Peyer's patch (tissue), 4 donors: ENCODE results near the gene ELOVL3. TPM values are rescaled to one million over a fixed set of nuclear protein-coding genes. Genes with fewer than 3 reads are reported as not detected.
A peak's percentile ranks its signal among the peaks of the same experiment; 100 is the strongest.

Source experiments
- DNase-seq, 3 donors: peaks; one replicate each; pipeline ENCODE4 v3.0.0-alpha.2; 2017 to 2019
- H3K27ac ChIP-seq, 4 donors: fragments of 200-600 bp; sonication (generic); one replicate each; pipeline ENCODE4 v1.5.1; 2016 to 2019
- H3K27me3 ChIP-seq, 2 donors: fragments of 200-600 bp; sonication (generic); one replicate each; pipeline ENCODE4 v1.5.1; 2019
- H3K36me3 ChIP-seq, 3 donors: fragments of 200-600 bp; sonication (generic); one replicate each; pipeline ENCODE4 v1.5.1; 2016 to 2019
- H3K4me1 ChIP-seq, 4 donors: fragments of 200-600 bp; sonication (generic); one replicate each; pipeline ENCODE4 v1.5.1; 2016 to 2019
- H3K4me3 ChIP-seq, 4 donors: fragments of 200-600 bp; sonication (generic); 1 replicate in 3 of 4; 2 replicates in 1 of 4; pipeline ENCODE4 v1.5.1; 2016 to 2019; ENCODE audit warnings: mild to moderate bottlenecking in 1 of 4
- H3K9me3 ChIP-seq, 4 donors: fragments of 200-600 bp; sonication (generic); one replicate each; pipeline ENCODE4 v1.5.1; 2016 to 2019; ENCODE audit warnings: mild to moderate bottlenecking in 1 of 4
- POLR2A ChIP-seq, 2 donors: fragments of 450-650 bp; IDR thresholded peaks; one replicate each; pipeline ENCODE4 v1.5.1; 2017; ENCODE audit warnings: antibody characterized with exemption in 2 of 2, mild to moderate bottlenecking in 2 of 2, moderate library complexity in 2 of 2
- total RNA-seq, 4 donors: library from RNA; depleted of rRNA; stranded (reverse); fragments of >200 nt; gene quantifications; one replicate each; pipeline ENCODE4 v1.1.0, GENCODE V29; 2016
- TF ChIP-seq, protein P1 (sequence below), 6 experiments: fragments of 450-650 bp in 4 of 6; fragments of 200-600 bp in 2 of 6; sonication (generic) in 1 of 6; IDR thresholded peaks; one replicate each; pipeline ENCODE4 v1.5.1; 2017 to 2019; ENCODE audit warnings: antibody characterized with exemption in 6 of 6, mild to moderate bottlenecking in 3 of 6, moderate library complexity in 1 of 6

ELOVL3 gene
- total RNA-seq, 4 donors from 2014 or later, result not detected

- Histone ChIP-seq H3K4me1 (peaks cover 0 to 33% (median 0%) of the 10 kb centered on the region in 4 donors), H3K27me3 (no peaks in the 10 kb centered on the region), H3K36me3 (peaks cover 0 to 68% (median 0%) of the 10 kb centered on the region in 3 donors), H3K4me3 (no peak overlapping the region), H3K27ac (no peak overlapping the region), H3K9me3 (no peaks in the 10 kb centered on the region)
- no peak for DNase-seq
- TF ChIP-seq POLR2A (IDR thresholded peaks at IDR 0.05), result no peak
- TF ChIP-seq, protein P1, sequence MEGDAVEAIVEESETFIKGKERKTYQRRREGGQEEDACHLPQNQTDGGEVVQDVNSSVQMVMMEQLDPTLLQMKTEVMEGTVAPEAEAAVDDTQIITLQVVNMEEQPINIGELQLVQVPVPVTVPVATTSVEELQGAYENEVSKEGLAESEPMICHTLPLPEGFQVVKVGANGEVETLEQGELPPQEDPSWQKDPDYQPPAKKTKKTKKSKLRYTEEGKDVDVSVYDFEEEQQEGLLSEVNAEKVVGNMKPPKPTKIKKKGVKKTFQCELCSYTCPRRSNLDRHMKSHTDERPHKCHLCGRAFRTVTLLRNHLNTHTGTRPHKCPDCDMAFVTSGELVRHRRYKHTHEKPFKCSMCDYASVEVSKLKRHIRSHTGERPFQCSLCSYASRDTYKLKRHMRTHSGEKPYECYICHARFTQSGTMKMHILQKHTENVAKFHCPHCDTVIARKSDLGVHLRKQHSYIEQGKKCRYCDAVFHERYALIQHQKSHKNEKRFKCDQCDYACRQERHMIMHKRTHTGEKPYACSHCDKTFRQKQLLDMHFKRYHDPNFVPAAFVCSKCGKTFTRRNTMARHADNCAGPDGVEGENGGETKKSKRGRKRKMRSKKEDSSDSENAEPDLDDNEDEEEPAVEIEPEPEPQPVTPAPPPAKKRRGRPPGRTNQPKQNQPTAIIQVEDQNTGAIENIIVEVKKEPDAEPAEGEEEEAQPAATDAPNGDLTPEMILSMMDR (IDR thresholded peaks at IDR 0.05), result no peak
Observed at GRCh38 chr10:102264371-102264770, 38.3 kb downstream of the ELOVL3 start.

DNA sequence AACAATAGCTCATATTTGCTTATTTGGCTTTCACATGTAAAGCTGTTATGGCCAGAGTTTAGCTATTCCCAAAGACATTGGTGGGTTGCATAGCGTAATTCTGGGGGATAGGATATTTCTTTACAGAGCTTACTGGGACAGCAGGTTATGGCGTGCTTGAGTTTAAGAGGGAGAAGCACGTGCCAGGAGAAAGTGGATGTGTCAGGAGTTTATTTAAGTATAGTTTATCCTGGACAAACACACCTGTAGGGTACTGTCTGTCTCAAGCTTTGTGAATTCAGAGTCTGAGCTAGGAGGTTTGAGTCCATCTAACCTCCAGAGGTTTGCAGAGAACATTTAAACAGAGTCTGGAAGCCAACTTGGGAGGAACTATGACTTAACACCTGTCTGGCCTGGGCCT lies 40.6 kb downstream of the ELOVL3 start:
- Histone ChIP-seq H3K9me3 (no peaks in the 10 kb centered on the region), H3K27ac (no peak overlapping the region)

DNA sequence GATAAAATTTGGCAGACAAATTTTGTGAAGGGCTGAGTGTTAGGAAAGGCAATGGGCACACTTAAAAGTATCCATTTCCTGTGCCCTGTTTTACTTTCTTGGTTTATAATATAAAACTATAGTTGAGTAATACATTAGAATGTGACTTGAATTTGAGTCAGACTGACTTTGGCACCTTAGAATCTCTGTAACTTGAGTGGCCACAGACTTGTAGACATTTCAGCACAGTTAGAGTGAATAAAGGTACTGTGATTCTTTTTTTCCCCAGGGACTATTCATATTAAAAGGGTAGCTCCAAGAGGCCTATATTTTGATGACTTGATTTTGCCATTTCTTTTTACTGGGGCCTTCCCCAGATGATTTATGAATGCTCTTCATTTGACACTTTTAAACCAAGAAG lies 41.6 kb downstream of the ELOVL3 start:
- Histone ChIP-seq H3K9me3 (no peaks in the 10 kb centered on the region), H3K27me3 (no peaks in the 10 kb centered on the region), H3K4me1 (peaks cover 0 to 25% (median 0%) of the 10 kb centered on the region in 4 donors), H3K27ac (no peak overlapping the region), H3K4me3 (no peak overlapping the region), H3K36me3 (peaks cover 0 to 35% (median 0%) of the 10 kb centered on the region in 3 donors)
- DNase-seq, result no peak
- TF ChIP-seq, protein P1 (IDR thresholded peaks at IDR 0.05), result no peak
- no peak for TF ChIP-seq POLR2A (IDR thresholded peaks at IDR 0.05)

More for the DNA sequence above, 40.6 kb downstream of the ELOVL3 start:
- no peak overlapping the region for H3K4me3 ChIP-seq
- peaks cover 0 to 45% (median 0%) of the 10 kb centered on the region in 3 donors for H3K36me3 ChIP-seq
- TF ChIP-seq POLR2A (IDR thresholded peaks at IDR 0.05), result no peak
- TF ChIP-seq, protein P1 (IDR thresholded peaks at IDR 0.05), result no peak
- no peaks in the 10 kb centered on the region for H3K27me3 ChIP-seq
- DNase-seq, result no peak
- H3K4me1 ChIP-seq, result peaks cover 0 to 34% (median 0%) of the 10 kb centered on the region in 4 donors

GRCh38 chr10:102268375-102268888 lies 42.3 kb downstream of the ELOVL3 start:
- Histone ChIP-seq H3K9me3 (no peaks in the 10 kb centered on the region), H3K27me3 (no peaks in the 10 kb centered on the region), H3K36me3 (peaks cover 0 to 28% (median 0%) of the 10 kb centered on the region in 3 donors), H3K27ac (no peak overlapping the region), H3K4me1 (peaks cover 0 to 19% (median 0%) of the 10 kb centered on the region in 4 donors), H3K4me3 (no peak overlapping the region)
- no peak for TF ChIP-seq POLR2A (IDR thresholded peaks at IDR 0.05)
- TF ChIP-seq, protein P1 (IDR thresholded peaks at IDR 0.05), result no peak
- no peak for DNase-seq

DNA sequence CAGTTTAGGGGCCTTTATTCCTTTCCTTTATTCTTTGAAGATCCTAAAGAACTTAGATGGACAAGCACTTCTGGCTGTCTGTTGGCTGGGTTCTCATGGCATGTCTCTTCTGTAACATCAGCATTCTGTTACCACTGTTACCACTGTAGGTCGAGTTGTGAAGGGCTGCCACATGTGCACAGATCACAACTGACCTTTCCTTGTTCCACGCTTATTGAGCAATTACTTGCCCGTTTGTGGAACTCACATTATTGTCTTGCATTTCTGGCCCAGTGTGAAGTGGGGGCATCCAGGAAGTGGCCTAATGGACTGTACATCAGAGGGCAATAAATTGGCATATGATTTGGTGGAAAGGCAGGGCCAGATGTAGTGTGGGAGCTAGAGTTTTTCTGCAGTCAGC lies 42.9 kb downstream of the ELOVL3 start:
- Histone ChIP-seq H3K9me3 (no peaks in the 10 kb centered on the region), H3K4me3 (no peak overlapping the region), H3K36me3 (peaks cover 0 to 23% (median 0%) of the 10 kb centered on the region in 3 donors), H3K27ac (peak overlapping the region in 1 of 4 donors; percentile 14), H3K4me1 (peaks cover 0 to 18% (median 0%) of the 10 kb centered on the region in 4 donors), H3K27me3 (no peaks in the 10 kb centered on the region)
- no peak for DNase-seq
- no peak for TF ChIP-seq POLR2A (IDR thresholded peaks at IDR 0.05)
- TF ChIP-seq, protein P1 (IDR thresholded peaks at IDR 0.05), result no peak
